K562 (cell line): Measurements from ENCODE around the gene FPGS. TPM values are rescaled to one million over a fixed set of nuclear protein-coding genes. Genes with fewer than 3 reads are reported as not detected.

Experiments used
- ATAC-seq: fragments of 200-7000 bp; cut with Tn5 transposase; 3 replicates; pipeline ENCODE4 v1.9.1; 2020; ENCODE audit warnings: moderate library complexity
- BruUV-seq: library from RNA; stranded (reverse); fragments of 400-500 nt; replicated peaks from 2 replicates; lab custom pipeline; 2021; lab: Mats Ljungman, UMichigan
- CTCF ChIA-PET: fragments of 300-600 bp; formaldehyde crosslinking; extraction: SDS; loops from one replicate; lab custom pipeline; 2021; ENCODE audit warnings: low intra/inter-chr PET ratio; lab: Yijun Ruan, JAX
- POLR2A ChIA-PET: fragments of 300-600, 350-650 bp; sonication (Branson Sonifier 250); formaldehyde crosslinking; extraction: SDS; loops from one replicate; lab custom pipeline; 2021; ENCODE audit warnings: antibody characterized with exemption, inconsistent platforms; lab: Yijun Ruan, JAX
- DNase-seq, 4 experiments: peaks; one replicate each; pipeline versions ENCODE4 v3.0.0 to v3.0.0-alpha.2; 2011 to 2018; ENCODE audit warnings: low spot score in 3 of 4, mixed read lengths in 3 of 4; ENCODE audit errors: extremely low read depth in 1 of 4
- FAIRE-seq: peaks from 2 replicates; lab custom pipeline; 2011; peaks lifted over from hg19 to GRCh38; lab: Jason Lieb, UNC
- H2AFZ ChIP-seq: 2 replicates; pipeline ENCODE4 v1.6.0; 2011; ENCODE audit warnings: low read depth, low read length, control low read depth, inconsistent platforms
- H3K27ac ChIP-seq: fragments of 200-600 bp; 3 replicates; pipeline ENCODE4 v1.8.0; 2011; ENCODE audit warnings: low read depth, mild to moderate bottlenecking, control low read depth, inconsistent platforms, low read length, moderate library complexity, mixed read lengths; ENCODE audit errors: extremely low read depth
- H3K27me3 ChIP-seq, 2 experiments: fragments of 300-600 bp in 1 of 2; 2 replicates in 1 of 2; 3 replicates in 1 of 2; pipeline versions ENCODE4 v1.6.0 to v1.8.0; 2011; ENCODE audit warnings: inconsistent platforms in 2 of 2, low read length in 2 of 2, mild to moderate bottlenecking in 1 of 2, mixed read lengths in 1 of 2, moderate library complexity in 1 of 2; ENCODE audit not compliant: control insufficient read depth in 2 of 2, insufficient read depth in 2 of 2
- H3K36me3 ChIP-seq: fragments of 300-600 bp; 3 replicates; pipeline ENCODE4 v1.8.0; 2011; ENCODE audit warnings: mild to moderate bottlenecking, low read length, inconsistent platforms; ENCODE audit not compliant: control insufficient read depth, insufficient read depth
- H3K4me1 ChIP-seq, 2 experiments: fragments of 200-600 bp in 1 of 2; replicated peaks in 1 of 2; 2 replicates in 1 of 2; 3 replicates in 1 of 2; pipeline versions ENCODE4 v1.5.1 to v1.8.0; 2011; ENCODE audit warnings: inconsistent platforms in 2 of 2, low read length in 2 of 2, mild to moderate bottlenecking in 1 of 2, mixed read lengths in 1 of 2, moderate library complexity in 1 of 2; ENCODE audit not compliant: control insufficient read depth in 2 of 2, insufficient read depth in 2 of 2
- H3K4me2 ChIP-seq: 2 replicates; pipeline ENCODE4 v1.6.1; 2011; ENCODE audit warnings: low read length, control low read depth, inconsistent platforms, mixed read lengths; ENCODE audit not compliant: insufficient read depth
- H3K4me3 ChIP-seq: fragments of 200-600 bp; sonication (generic), shearing (Covaris generic); 2 replicates; pipeline ENCODE4 v1.5.1; 2016; ENCODE audit warnings: control low read depth, inconsistent platforms
- H3K79me2 ChIP-seq: fragments of 200-600 bp; 3 replicates; pipeline ENCODE4 v1.8.0; 2011; ENCODE audit warnings: low read length, inconsistent platforms; ENCODE audit not compliant: control insufficient read depth, insufficient read depth
- H3K9ac ChIP-seq, 2 experiments: 2 replicates each; pipeline versions ENCODE4 v1.6.0 to v1.6.1; 2011; ENCODE audit warnings: low read depth in 2 of 2, low read length in 2 of 2, control low read depth in 1 of 2, inconsistent platforms in 1 of 2, mild to moderate bottlenecking in 1 of 2, mixed read lengths in 1 of 2; ENCODE audit not compliant: insufficient read depth in 1 of 2
- H3K9me1 ChIP-seq: one replicate; pipeline ENCODE4 v1.6.0; 2011; ENCODE audit warnings: inconsistent platforms, mild to moderate bottlenecking, low read length, moderate library complexity; ENCODE audit not compliant: control insufficient read depth, insufficient read depth
- H3K9me3 ChIP-seq: replicated peaks from 2 replicates; pipeline ENCODE4 v1.5.1; 2011; ENCODE audit warnings: low read depth, low read length, inconsistent platforms; ENCODE audit not compliant: control insufficient read depth, insufficient read depth
- H4K20me1 ChIP-seq: replicated peaks from 2 replicates; pipeline ENCODE4 v1.6.1; 2011; ENCODE audit warnings: low read length, inconsistent platforms, mixed read lengths; ENCODE audit not compliant: control insufficient read depth, insufficient read depth
- BRD4 ChIP-seq: fragments of 200-600 bp; sonication (generic); IDR thresholded peaks from 2 replicates; pipeline ENCODE4 v1.6.1; 2017; ENCODE audit warnings: inconsistent platforms
- FIP1L1 ChIP-seq: fragments of 200-400 bp; formaldehyde crosslinking; IDR thresholded peaks from 2 replicates; pipeline ENCODE4 v1.6.1; 2018; ENCODE audit warnings: mild to moderate bottlenecking, low read depth, low read length; ENCODE audit not compliant: poor library complexity, severe bottlenecking
- HMGN3 ChIP-seq: IDR thresholded peaks from 2 replicates; pipeline ENCODE4 v1.6.1; 2011; ENCODE audit warnings: borderline replicate concordance, low read depth, mild to moderate bottlenecking, mixed read lengths, low read length; ENCODE audit not compliant: insufficient read length; ENCODE audit errors: extremely low read depth
- RAD21 ChIP-seq, 2 experiments: fragments of 250-450 bp in 1 of 2; fragments of 450-650 bp in 1 of 2; sonication (Bioruptor Pico) in 1 of 2; formaldehyde crosslinking in 1 of 2; IDR thresholded peaks in 1 of 2; conservative IDR thresholded peaks in 1 of 2; 2 replicates each; pipeline versions ENCODE4 v1.4.0 to v1.8.0; 2020 to 2022; ENCODE audit warnings: mild to moderate bottlenecking in 2 of 2, moderate library complexity in 1 of 2
- RBBP5 ChIP-seq: fragments of 200-600 bp; sonication (generic); IDR thresholded peaks from 2 replicates; pipeline ENCODE4 v1.6.1; 2012; ENCODE audit warnings: borderline replicate concordance, mild to moderate bottlenecking, low read length, control low read depth, inconsistent platforms; ENCODE audit not compliant: insufficient read depth, poor library complexity, severe bottlenecking
- SLC30A9 ChIP-seq: fragments of 250-450 bp; sonication (Bioruptor Pico); IDR thresholded peaks from 2 replicates; pipeline ENCODE4 v1.8.0; 2022; ENCODE audit warnings: mild to moderate bottlenecking, moderate library complexity
- SMAD4 ChIP-seq: fragments of 250-450 bp; sonication (Bioruptor Pico); conservative IDR thresholded peaks from 2 replicates; pipeline ENCODE4 v1.8.0; 2021; ENCODE audit warnings: inconsistent platforms, mild to moderate bottlenecking, moderate library complexity
- ZBTB40 ChIP-seq, 2 experiments: fragments of 450-650 bp in 1 of 2; sonication (generic) in 1 of 2; formaldehyde crosslinking in 1 of 2; IDR thresholded peaks; 2 replicates each; pipeline versions ENCODE4 v1.7.1 to v1.9.0; 2016 to 2022; ENCODE audit warnings: inconsistent platforms in 1 of 2, mild to moderate bottlenecking in 1 of 2, missing genetic modification reagents in 1 of 2
- WGBS: fragments of 100-300 bp; shearing (Covaris generic); methylation state at CpG from one replicate; pipeline ENCODE4 v1.1.6; 2016; ENCODE audit warnings: low coverage, mixed read lengths; ENCODE audit not compliant: insufficient coverage; ENCODE audit errors: missing lambda C conversion rate; 5-methylcytosine and 5-hydroxymethylcytosine counted together
- in situ Hi-C: fragments of 300-500 bp; cut with MboI; formaldehyde crosslinking; loops from 4 replicates; pipeline ENCODE4 v1.15.0; 2018; ENCODE audit warnings: inconsistent platforms, mixed read lengths
- intact Hi-C: fragments of 100-400 bp; cut with micrococcal nuclease; formaldehyde crosslinking; loops from 2 replicates; pipeline ENCODE4 v1.14.2; 2022
- polyA plus RNA-seq, 8 experiments: library from polyadenylated mRNA; depleted of rRNA in 4 of 8; stranded (reverse) in 5 of 8; unstranded in 3 of 8; fragments of >200 nt; fragmentation: Nextera tagmentation in 2 of 8; fragmentation: Illumina TruSeq in 1 of 8; extraction: Ambion mirVana in 2 of 8; extraction: Trizol in 1 of 8; gene quantifications; 2 replicates each; pipeline versions ENCODE4 v1.2.1 to v1.2.3, GENCODE V29; 2011 to 2014; ENCODE audit warnings: inconsistent platforms in 1 of 8, missing spikeins in 1 of 8
- total RNA-seq, 7 experiments: library from RNA; depleted of rRNA in 6 of 7; stranded (reverse); fragments of >200 nt in 6 of 7; fragmentation: Illumina TruSeq in 2 of 7; extraction: Trizol in 2 of 7; gene quantifications; 2 replicates each; pipeline versions ENCODE4 v1.2.1 to v1.2.3, GENCODE V29; 2011 to 2021; ENCODE audit warnings: low replicate concordance in 1 of 7

The FPGS gene
- total and polyA plus RNA-seq, 9 of the 15 experiments (the other 6 are each of a cell fraction or from before 2014, with no cell fraction given): 0.84 to 86.4 (median 59.2) TPM

GRCh38 chr9:127785933-127786772 is 16.5 kb upstream of the FPGS start, which contains the start of gene CDK9:
TSS of gene CDK9 (plus strand) at chr9:127786034. CDS start at chr9:127786149, 115 bp downstream.
- no peaks in the 10 kb centered on the region for H3K9me1 ChIP-seq
- peaks cover 45% of the 10 kb centered on the region for H3K79me2 ChIP-seq
- no peaks in the 10 kb centered on the region for H3K9me3 ChIP-seq
- H3K27me3 ChIP-seq: no peaks in the 10 kb centered on the region
- DNase-seq (peak; percentile 87 to 95 (median 90)), FAIRE-seq (peak; percentile 91), ATAC-seq (peak; percentile 87)
- H2AFZ ChIP-seq: peak within 1 kb of the TSS; percentile 93
- peaks cover 29% of the 10 kb centered on the region for H4K20me1 ChIP-seq
- CTCF ChIA-PET: interaction anchor here (0.7 to 4.8 kb wide), 9 partner anchors 10 to 331 kb away, joined by 3 to 46 read pairs (median 6); partner anchors contain the start of genes FPGS and TOR2A
- H3K27ac ChIP-seq: peak within 1 kb of the TSS; percentile 93
- peak within 1 kb of the TSS; percentile 90 to 96 for H3K9ac ChIP-seq
- intact Hi-C loops: loop anchor here (1.0 to 2.0 kb wide), 3 partner anchors 22 to 85 kb away; partner anchors contain the start of gene TOR2A
- peak within 1 kb of the TSS; percentile 77 for H3K4me2 ChIP-seq
- H3K4me3 ChIP-seq: peak within 1 kb of the TSS; percentile 99
- H3K4me1 ChIP-seq: peaks cover 7 to 36% of the 10 kb centered on the region in 2 experiments; a peak in 4 of 5 replicates
- no TSS peak for BruUV-seq
- H3K36me3 ChIP-seq: peaks cover 44% of the 10 kb centered on the region
- under 1% methylated on average over 48 of the region's 75 CpGs for WGBS
- POLR2A ChIA-PET: interaction anchor here (0.8 to 1.2 kb wide), 4 partner anchors 13 to 88 kb away, joined by 3 to 4 read pairs (median 4); no protein-coding TSS in a partner anchor
- in situ Hi-C loops: no loop called here
- TF ChIP-seq SMAD4 (CRISPR knock-in tag) (0 out of 2 replicates have a peak, but pooled peaks have one; percentile 37), HMGN3 (peak; percentile 20), BRD4 (peak; percentile 60; the same call in 1 of the 2 replicates), SLC30A9 (CRISPR knock-in tag) (no peak), RBBP5 (peak; percentile 91), FIP1L1 (peak; percentile 31), RAD21 (CRISPR knock-in tag; conservative IDR thresholded peaks at IDR 0.05 in 1 of 2, IDR thresholded peaks at IDR 0.05 in 1 of 2) (peak in 1 of 2 experiments; percentile 58; a peak in 2 of 4 replicates), ZBTB40 (IDR thresholded peaks at IDR 0.05) (peak; percentile 89), ZBTB40 (CRISPR knock-in tag; IDR thresholded peaks at IDR 0.05) (no peak)
